A673 (cell line): ENCODE measurements around the gene TSGA10IP. TPM values are rescaled to one million over a fixed set of nuclear protein-coding genes. Genes with fewer than 3 reads are reported as not detected.

Source experiments
- BruUV-seq: library from RNA; stranded (reverse); fragments of 400-500 nt; replicated peaks from 2 replicates; lab custom pipeline; 2021; lab: Mats Ljungman, UMichigan
- CTCF ChIA-PET: fragments of 300-600 bp; sonication (Branson Sonifier 250); formaldehyde crosslinking; loops from one replicate; lab custom pipeline; 2022; ENCODE audit warnings: antibody characterized with exemption; lab: Charles Lee
- POLR2A ChIA-PET: fragments of 300-600 bp; sonication (Branson Sonifier 250); formaldehyde crosslinking; loops from one replicate; lab custom pipeline; 2022; ENCODE audit warnings: antibody characterized with exemption; ENCODE audit not compliant: low non-redundant PET; lab: Charles Lee
- DNase-seq: peaks from one replicate; pipeline ENCODE4 v3.0.0-alpha.2; 2015; ENCODE audit warnings: low spot score
- H3K27ac ChIP-seq: fragments of 200-600 bp; sonication (generic); 2 replicates; pipeline ENCODE4 v1.5.1; 2016; ENCODE audit warnings: mixed run types, low read depth, mild to moderate bottlenecking, mixed read lengths, antibody characterized with exemption, low read length; ENCODE audit not compliant: poor library complexity, severe bottlenecking
- H3K27me3 ChIP-seq: fragments of 200-600 bp; sonication (generic); replicated peaks from 2 replicates; pipeline ENCODE4 v1.6.1; 2017; ENCODE audit warnings: mixed run types, low read depth, mild to moderate bottlenecking, mixed read lengths, antibody characterized with exemption, low read length; ENCODE audit not compliant: insufficient read depth, poor library complexity
- H3K36me3 ChIP-seq: fragments of 200-600 bp; sonication (generic); 2 replicates; pipeline ENCODE4 v1.6.1; 2016; ENCODE audit warnings: mixed run types, mild to moderate bottlenecking, mixed read lengths, antibody characterized with exemption, low read length; ENCODE audit not compliant: insufficient read depth, poor library complexity, severe bottlenecking
- H3K4me1 ChIP-seq: fragments of 200-600 bp; sonication (generic); 2 replicates; pipeline ENCODE4 v1.6.1; 2017; ENCODE audit warnings: mixed run types, mild to moderate bottlenecking, mixed read lengths, antibody characterized with exemption, low read length; ENCODE audit not compliant: insufficient read depth, poor library complexity, severe bottlenecking
- H3K4me3 ChIP-seq: fragments of 200-600 bp; sonication (generic); 2 replicates; pipeline ENCODE4 v1.5.1; 2016; ENCODE audit warnings: low read depth, mixed run types, mild to moderate bottlenecking, mixed read lengths, low read length; ENCODE audit not compliant: poor library complexity, severe bottlenecking
- H3K9me3 ChIP-seq: fragments of 200-600 bp; sonication (generic); 2 replicates; pipeline ENCODE4 v1.6.1; 2016; ENCODE audit warnings: mixed run types, low read depth, mild to moderate bottlenecking, mixed read lengths, antibody characterized with exemption, low read length; ENCODE audit not compliant: poor library complexity, severe bottlenecking
- CTCF ChIP-seq: fragments of 300-800, 200-600 bp; sonication (generic); conservative IDR thresholded peaks from 2 replicates; pipeline ENCODE4 v1.5.1; 2017; ENCODE audit warnings: low read depth, mild to moderate bottlenecking, antibody characterized with exemption, low read length, moderate library complexity, mixed read lengths
- EZH2 ChIP-seq: fragments of 200-600 bp; sonication (generic); IDR thresholded peaks from 2 replicates; pipeline ENCODE4 v1.6.1; 2017; ENCODE audit warnings: borderline replicate concordance, low read depth, mild to moderate bottlenecking, mixed read lengths, antibody characterized with exemption, low read length; ENCODE audit not compliant: poor library complexity, severe bottlenecking
- intact Hi-C: fragments of 100-400 bp; cut with micrococcal nuclease; formaldehyde crosslinking; loops from one replicate; pipeline ENCODE4 v1.10.0; 2022; ENCODE audit not compliant: unreplicated experiment
- total RNA-seq: library from RNA; stranded (reverse); gene quantifications from 2 replicates; pipeline ENCODE4 v1.2.3, GENCODE V29; 2021

TSGA10IP gene
- total RNA-seq, 1 experiment from 2014 or later = not detected

- ChIA-PET CTCF (no interaction called here), POLR2A (no interaction called here)
- TF ChIP-seq EZH2 (no peak), CTCF (no peak)
- intact Hi-C loops = no loop called here
- Histone ChIP-seq H3K27ac (no peak overlapping the region), H3K4me1 (no peaks in the 10 kb centered on the region), H3K36me3 (peaks cover 46% of the 10 kb centered on the region), H3K27me3 (no peaks in the 10 kb centered on the region), H3K9me3 (no peaks in the 10 kb centered on the region), H3K4me3 (no peak overlapping the region)
- BruUV-seq = no TSS peak
- DNase-seq = no peak
Observed at GRCh38 chr11:65972116-65972515, 26.8 kb downstream of the TSGA10IP start.

GRCh38 chr11:65973439-65974110, 28.3 kb downstream of the TSGA10IP start:
- no peaks in the 10 kb centered on the region for H3K27me3 ChIP-seq
- BruUV-seq = TSS peak; percentile 15
- ChIA-PET POLR2A (interaction anchor here (0.7 kb wide), 1 partner anchor 253 kb away, joined by 26 read pairs; the partner anchor contains the start of gene RNASEH2C), CTCF (no interaction called here)
- intact Hi-C loops = no loop called here
- H3K9me3 ChIP-seq = no peaks in the 10 kb centered on the region
- peaks cover 46% of the 10 kb centered on the region for H3K36me3 ChIP-seq
- H3K27ac ChIP-seq = no peak overlapping the region
- DNase-seq = no peak
- no peak for TF ChIP-seq CTCF
- TF ChIP-seq EZH2 = no peak
- H3K4me1 ChIP-seq = no peaks in the 10 kb centered on the region
- H3K4me3 ChIP-seq = no peak overlapping the region

GRCh38 chr11:65975771-65976170, 30.5 kb downstream of the TSGA10IP start:
- CTCF ChIA-PET = interaction anchor here (0.6 to 0.7 kb wide), 2 partner anchors 87 to 149 kb away, joined by 3 to 13 read pairs; no protein-coding TSS in a partner anchor
- H3K4me1 ChIP-seq = no peaks in the 10 kb centered on the region
- H3K4me3 ChIP-seq = no peak overlapping the region
- peaks cover 50% of the 10 kb centered on the region for H3K36me3 ChIP-seq
- BruUV-seq = no TSS peak
- no peaks in the 10 kb centered on the region for H3K27me3 ChIP-seq
- POLR2A ChIA-PET = no interaction called here
- no peaks in the 10 kb centered on the region for H3K9me3 ChIP-seq
- no peak for DNase-seq
- intact Hi-C loops = no loop called here
- no peak for TF ChIP-seq CTCF
- no peak for TF ChIP-seq EZH2
- H3K27ac ChIP-seq = no peak overlapping the region
